ENCODE measurements around the gene CDH22.
A peak's percentile ranks its signal among the peaks of the same experiment; 100 is the strongest.

CDH22 gene

GRCh38 chr20:46188866-46189541 is 119.3 kb downstream of the CDH22 start:
- DNase-seq = no peak

GRCh38 chr20:46186210-46186609 is 122.1 kb downstream of the CDH22 start:
- no peak for DNase-seq

- DNase-seq = no peak
These were observed 122.9 kb downstream of the CDH22 start for GRCh38 chr20:46185353-46185752.

- DNase-seq = no peak
These were observed 124.5 kb downstream of the CDH22 start for GRCh38 chr20:46183768-46184167.

GRCh38 chr20:46182276-46183200 is 125.8 kb downstream of the CDH22 start:
- no peak for DNase-seq

- no peak for DNase-seq
These were observed 128.4 kb downstream of the CDH22 start for GRCh38 chr20:46179862-46180261.

GRCh38 chr20:46178891-46179290 is 129.4 kb downstream of the CDH22 start:
- DNase-seq = no peak

GRCh38 chr20:46177768-46178167 is 130.5 kb downstream of the CDH22 start:
- DNase-seq = no peak

- DNase-seq = no peak
These were observed 131.4 kb downstream of the CDH22 start for GRCh38 chr20:46176739-46177378.

GRCh38 chr20:46175127-46175494 is 133.2 kb downstream of the CDH22 start:
- no peak for DNase-seq

- peak; percentile 59 for DNase-seq
These were observed 133.7 kb downstream of the CDH22 start for GRCh38 chr20:46174469-46175126.

GRCh38 chr20:46173652-46174468 is 134.4 kb downstream of the CDH22 start:
- no peak for DNase-seq

- no peak for DNase-seq
These were observed 135.2 kb downstream of the CDH22 start for GRCh38 chr20:46172961-46173536.

- no peak for DNase-seq
These were observed 135.8 kb downstream of the CDH22 start for GRCh38 chr20:46172455-46172854.

- no peak for DNase-seq
These were observed 136.4 kb downstream of the CDH22 start for GRCh38 chr20:46171909-46172308.

- DNase-seq = no peak
These were observed 136.8 kb downstream of the CDH22 start for GRCh38 chr20:46171476-46171875.

GRCh38 chr20:46169245-46170171 is 138.8 kb downstream of the CDH22 start:
- DNase-seq = no peak

- DNase-seq = no peak
These were observed 139.9 kb downstream of the CDH22 start for GRCh38 chr20:46168438-46168837.

- no peak for DNase-seq
These were observed 141.2 kb downstream of the CDH22 start for GRCh38 chr20:46167080-46167479.

- no peak for DNase-seq
These were observed 144.0 kb downstream of the CDH22 start for GRCh38 chr20:46164254-46164653.

GRCh38 chr20:46161921-46162320 is 146.4 kb downstream of the CDH22 start:
- no peak for DNase-seq
